Measurements from ENCODE around the gene ATXN1. TPM values are rescaled to one million over a fixed set of nuclear protein-coding genes. Genes with fewer than 3 reads are reported as not detected.

Gene ATXN1
- total and polyA plus RNA-seq, 3 donors from 2014 or later: 12.8 to 84.1 (median 64.3) TPM

DNA sequence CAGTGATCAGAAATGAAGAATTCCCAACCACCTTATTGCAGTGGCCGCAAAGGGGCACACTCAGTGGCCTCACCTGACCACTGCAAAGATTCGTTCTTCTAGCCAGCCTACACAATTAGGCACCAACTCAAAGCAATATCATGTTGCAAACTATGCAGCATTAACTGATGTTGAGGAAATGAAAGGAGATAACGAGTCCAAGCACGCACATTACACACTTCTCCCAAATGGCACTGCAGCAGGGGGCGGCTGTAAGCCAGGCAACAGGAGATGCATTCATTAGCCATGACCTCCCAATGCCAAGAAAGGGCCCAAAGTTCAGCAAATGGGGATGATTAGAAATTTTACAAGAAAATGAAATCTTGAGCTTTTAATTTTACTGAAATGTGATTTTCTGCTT, 39.3 kb downstream of the ATXN1 start:
- Histone ChIP-seq H3K9me3 (no peaks in the 10 kb centered on the region), H3K36me3 (ENCODE audit: low read depth, missing control alignments) (no peaks in the 10 kb centered on the region), H3K27me3 (no peaks in the 10 kb centered on the region), H3K4me3 (no peak overlapping the region), H3K4me1 (peaks cover 37% of the 10 kb centered on the region), H3K27ac (no peak overlapping the region)
- WGBS, 2 donors: 67 to 85% methylated on average over 5 of the region's 5 CpGs
- intact Hi-C loops (cut with DNase I; ENCODE audit: low total_unique reads): no loop called here
- no peak for DNase-seq
- TF ChIP-seq, protein P1, sequence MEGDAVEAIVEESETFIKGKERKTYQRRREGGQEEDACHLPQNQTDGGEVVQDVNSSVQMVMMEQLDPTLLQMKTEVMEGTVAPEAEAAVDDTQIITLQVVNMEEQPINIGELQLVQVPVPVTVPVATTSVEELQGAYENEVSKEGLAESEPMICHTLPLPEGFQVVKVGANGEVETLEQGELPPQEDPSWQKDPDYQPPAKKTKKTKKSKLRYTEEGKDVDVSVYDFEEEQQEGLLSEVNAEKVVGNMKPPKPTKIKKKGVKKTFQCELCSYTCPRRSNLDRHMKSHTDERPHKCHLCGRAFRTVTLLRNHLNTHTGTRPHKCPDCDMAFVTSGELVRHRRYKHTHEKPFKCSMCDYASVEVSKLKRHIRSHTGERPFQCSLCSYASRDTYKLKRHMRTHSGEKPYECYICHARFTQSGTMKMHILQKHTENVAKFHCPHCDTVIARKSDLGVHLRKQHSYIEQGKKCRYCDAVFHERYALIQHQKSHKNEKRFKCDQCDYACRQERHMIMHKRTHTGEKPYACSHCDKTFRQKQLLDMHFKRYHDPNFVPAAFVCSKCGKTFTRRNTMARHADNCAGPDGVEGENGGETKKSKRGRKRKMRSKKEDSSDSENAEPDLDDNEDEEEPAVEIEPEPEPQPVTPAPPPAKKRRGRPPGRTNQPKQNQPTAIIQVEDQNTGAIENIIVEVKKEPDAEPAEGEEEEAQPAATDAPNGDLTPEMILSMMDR (IDR thresholded peaks at IDR 0.05): no peak
- no peak for TF ChIP-seq POLR2A (IDR thresholded peaks at IDR 0.05)

- intact Hi-C loops (cut with DNase I; ENCODE audit: low total_unique reads): no loop called here
- Histone ChIP-seq H3K36me3 (ENCODE audit: low read depth, missing control alignments) (no peaks in the 10 kb centered on the region), H3K4me3 (no peak overlapping the region), H3K4me1 (peaks cover 33% of the 10 kb centered on the region), H3K9me3 (no peaks in the 10 kb centered on the region), H3K27ac (no peak overlapping the region), H3K27me3 (no peaks in the 10 kb centered on the region)
- TF ChIP-seq, protein P1 (IDR thresholded peaks at IDR 0.05): no peak
- no peak for TF ChIP-seq POLR2A (IDR thresholded peaks at IDR 0.05)
- WGBS, 2 donors: 90 to 93% methylated on average over 4 of the region's 4 CpGs
- no peak for DNase-seq
Measured at GRCh38 chr6:16720861-16721260, 40.4 kb downstream of the ATXN1 start.

GRCh38 chr6:16719488-16719887, 41.8 kb downstream of the ATXN1 start:
- H3K9me3 ChIP-seq: no peaks in the 10 kb centered on the region
- H3K27ac ChIP-seq: no peak overlapping the region
- DNase-seq: no peak
- peaks cover 19% of the 10 kb centered on the region for H3K4me1 ChIP-seq
- no peaks in the 10 kb centered on the region for H3K27me3 ChIP-seq
- H3K36me3 ChIP-seq (ENCODE audit: low read depth, missing control alignments): no peaks in the 10 kb centered on the region
- TF ChIP-seq, protein P1 (IDR thresholded peaks at IDR 0.05): no peak
- TF ChIP-seq POLR2A (IDR thresholded peaks at IDR 0.05): no peak
- no peak overlapping the region for H3K4me3 ChIP-seq
- 78 to 91% methylated on average over 8 of the region's 8 CpGs for WGBS, 2 donors
- intact Hi-C loops (cut with DNase I; ENCODE audit: low total_unique reads): no loop called here

DNA sequence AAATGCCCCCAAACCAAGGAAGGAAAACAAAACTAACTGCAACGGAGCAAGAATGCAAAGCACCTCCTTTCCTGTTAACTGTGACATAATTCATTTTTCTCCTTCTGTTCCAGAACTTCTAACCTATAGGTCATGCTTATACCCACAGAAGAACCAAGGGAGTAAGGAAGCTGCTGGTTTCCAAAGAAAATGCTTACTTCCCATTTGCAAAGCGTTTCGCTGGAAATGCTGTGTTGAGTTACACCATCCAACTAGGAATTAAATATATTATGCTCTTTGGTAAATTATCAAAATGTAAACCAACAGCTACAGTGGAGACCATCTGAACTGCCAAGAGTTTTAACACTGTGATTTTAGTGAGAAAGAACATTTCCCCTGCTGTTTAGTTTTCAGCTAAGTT, 42.9 kb downstream of the ATXN1 start:
- Histone ChIP-seq H3K36me3 (ENCODE audit: low read depth, missing control alignments) (no peaks in the 10 kb centered on the region), H3K27me3 (no peaks in the 10 kb centered on the region), H3K27ac (no peak overlapping the region), H3K4me1 (peaks cover 8% of the 10 kb centered on the region), H3K4me3 (no peak overlapping the region), H3K9me3 (no peaks in the 10 kb centered on the region)
- WGBS, 2 donors: 67 to 69% methylated on average over 3 of the region's 3 CpGs
- DNase-seq: no peak
- TF ChIP-seq, protein P1 (IDR thresholded peaks at IDR 0.05): no peak
- no peak for TF ChIP-seq POLR2A (IDR thresholded peaks at IDR 0.05)
- intact Hi-C loops (cut with DNase I; ENCODE audit: low total_unique reads): no loop called here

DNA sequence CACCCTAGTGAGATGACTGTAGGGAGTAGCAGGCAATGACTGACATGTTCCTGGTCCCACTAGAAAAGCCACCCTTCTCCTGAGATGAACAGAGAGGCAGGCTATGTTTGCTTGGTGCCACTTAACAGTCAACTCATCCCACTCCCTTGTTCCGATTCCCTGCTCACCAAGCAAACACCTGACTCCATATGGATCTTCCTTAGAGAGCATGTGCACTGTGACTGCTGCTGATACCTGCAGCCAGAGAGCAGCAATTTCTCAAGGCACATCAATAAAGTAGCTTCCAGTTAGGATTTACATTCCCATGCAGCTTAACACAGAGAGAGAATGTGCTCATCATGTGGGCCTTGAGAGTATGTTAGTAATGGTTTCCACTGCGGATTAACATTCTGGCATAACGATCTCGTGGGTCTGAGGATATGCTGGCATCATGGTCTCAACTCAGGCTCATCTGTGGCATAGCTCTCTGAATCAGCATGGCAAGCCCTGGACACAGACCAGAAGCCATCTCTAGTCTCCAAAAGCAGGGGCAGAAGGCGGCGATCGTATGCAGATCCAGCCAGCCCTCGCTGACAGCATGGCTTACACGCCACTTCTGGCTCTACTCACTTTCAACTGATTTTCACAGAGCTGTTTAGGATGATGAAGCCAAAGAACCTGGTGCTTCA, 43.9 kb downstream of the ATXN1 start:
- Histone ChIP-seq H3K9me3 (no peaks in the 10 kb centered on the region), H3K27me3 (no peaks in the 10 kb centered on the region), H3K4me1 (peaks cover 3% of the 10 kb centered on the region), H3K27ac (no peak overlapping the region), H3K4me3 (no peak overlapping the region), H3K36me3 (ENCODE audit: low read depth, missing control alignments) (no peaks in the 10 kb centered on the region)
- intact Hi-C loops (cut with DNase I; ENCODE audit: low total_unique reads): no loop called here
- TF ChIP-seq, protein P1 (IDR thresholded peaks at IDR 0.05): no peak
- TF ChIP-seq POLR2A (IDR thresholded peaks at IDR 0.05): no peak
- 96% methylated on average over 9 of the region's 9 CpGs for WGBS, 2 donors
- DNase-seq: no peak

All from testis (tissue), 3 donors.